Middle frontal gyrus (tissue), 1 donor: ENCODE data around the gene DGCR8.

Experiments
- DNase-seq: peaks from one replicate; pipeline ENCODE4 v3.0.0-alpha.2; 2015; ENCODE audit warnings: low spot score; ENCODE audit errors: extremely low spot score

DGCR8 gene

DNA sequence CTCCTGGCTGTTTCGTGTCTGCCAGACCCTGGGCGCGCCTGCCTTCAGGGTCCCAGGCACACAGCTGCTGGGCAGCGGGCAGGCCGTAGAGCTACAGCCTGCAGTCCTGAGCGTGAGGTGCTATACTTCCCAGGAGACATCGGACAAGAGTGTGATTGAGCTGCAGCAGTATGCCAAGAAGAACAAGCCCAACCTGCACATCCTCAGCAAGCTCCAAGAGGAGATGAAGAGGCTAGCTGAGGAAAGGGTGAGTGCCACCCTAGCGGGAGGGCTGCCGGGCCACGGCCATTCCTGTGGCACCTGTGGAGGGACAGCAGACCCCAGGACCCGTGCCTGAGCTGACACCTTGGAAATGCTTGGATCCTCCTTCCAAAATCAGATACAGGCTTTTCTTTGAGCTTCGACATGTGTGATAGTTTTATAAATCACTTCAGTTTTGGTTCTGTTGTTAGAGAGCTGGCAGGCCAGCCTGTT lies 28.8 kb downstream of the DGCR8 start:
- DNase-seq: no peak

DNA sequence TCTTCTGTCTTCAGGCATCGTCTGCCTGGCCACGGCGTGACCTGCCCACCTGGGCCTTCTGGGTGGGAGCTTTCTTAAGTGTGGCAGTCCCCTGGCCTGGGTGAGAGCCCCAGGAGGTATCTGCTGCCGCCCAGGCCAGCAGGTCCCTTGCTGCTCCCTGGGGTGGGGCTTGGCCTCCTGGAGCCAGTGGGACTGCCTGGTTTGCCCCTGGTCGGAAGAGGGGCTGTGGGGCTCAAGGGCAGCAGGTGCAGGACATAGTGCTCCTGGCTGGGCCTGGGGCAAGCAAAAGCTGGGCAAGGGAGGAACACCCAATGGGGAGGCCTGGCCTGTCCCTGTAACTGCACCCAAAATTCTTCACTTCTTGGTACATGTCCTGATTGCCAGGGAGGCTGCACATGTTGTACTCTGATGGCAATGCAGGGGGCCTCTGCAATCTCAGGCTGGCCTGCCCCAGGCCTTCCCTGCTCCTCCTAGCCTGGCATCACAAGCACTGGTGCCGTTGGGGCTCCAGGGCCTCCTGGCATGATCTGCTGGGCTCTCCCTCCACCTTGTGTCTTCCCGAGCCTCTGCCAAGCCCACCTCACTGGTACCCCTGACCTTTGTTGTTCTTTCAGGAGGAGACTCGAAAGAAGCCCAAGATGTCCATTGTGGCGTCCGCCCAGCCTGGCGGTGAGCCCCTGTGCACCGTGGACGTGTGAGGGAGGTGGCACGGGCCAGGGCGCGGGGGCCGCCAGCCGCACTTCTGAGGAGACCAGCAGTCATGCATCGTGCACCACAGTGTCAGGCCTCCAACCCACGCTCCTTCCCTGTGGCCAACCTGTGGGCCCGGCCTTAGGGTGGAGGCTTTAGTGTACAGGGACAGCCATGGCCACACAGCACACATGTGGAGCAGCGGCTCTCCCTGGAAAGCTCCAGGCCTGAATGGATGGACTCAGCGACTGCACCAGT lies 29.6 kb downstream of the DGCR8 start:
- no peak for DNase-seq

DNA sequence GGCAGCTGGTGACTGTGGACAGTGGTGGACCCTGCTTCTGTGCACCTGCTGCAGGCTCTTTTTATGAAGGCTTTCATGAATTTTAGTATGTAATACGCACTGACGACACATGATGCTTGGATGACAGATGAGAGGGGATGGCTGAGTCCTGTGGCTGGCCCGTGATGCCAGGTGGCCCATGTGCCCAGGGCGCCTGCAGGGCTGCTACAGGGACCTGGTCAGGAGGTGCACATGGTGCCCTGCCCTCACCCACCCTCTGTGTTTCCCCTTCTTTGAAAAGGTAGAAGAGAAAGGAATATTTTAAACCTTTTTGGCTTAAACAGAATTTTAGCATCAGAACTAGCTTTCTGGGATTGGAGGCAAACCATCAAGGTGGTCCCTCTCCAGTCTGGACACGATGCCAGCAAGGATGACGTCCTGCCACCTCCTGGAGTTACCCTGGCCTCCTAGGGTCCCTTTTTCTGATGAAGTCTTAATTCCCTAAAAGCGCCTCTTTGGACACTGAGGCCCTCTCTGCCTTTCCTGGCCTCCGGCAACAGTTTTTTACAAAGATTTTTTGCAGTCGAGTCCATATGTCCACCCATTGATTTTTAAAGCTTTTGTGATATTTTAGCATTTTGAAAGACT lies 30.4 kb downstream of the DGCR8 start:
- DNase-seq: no peak

DNA sequence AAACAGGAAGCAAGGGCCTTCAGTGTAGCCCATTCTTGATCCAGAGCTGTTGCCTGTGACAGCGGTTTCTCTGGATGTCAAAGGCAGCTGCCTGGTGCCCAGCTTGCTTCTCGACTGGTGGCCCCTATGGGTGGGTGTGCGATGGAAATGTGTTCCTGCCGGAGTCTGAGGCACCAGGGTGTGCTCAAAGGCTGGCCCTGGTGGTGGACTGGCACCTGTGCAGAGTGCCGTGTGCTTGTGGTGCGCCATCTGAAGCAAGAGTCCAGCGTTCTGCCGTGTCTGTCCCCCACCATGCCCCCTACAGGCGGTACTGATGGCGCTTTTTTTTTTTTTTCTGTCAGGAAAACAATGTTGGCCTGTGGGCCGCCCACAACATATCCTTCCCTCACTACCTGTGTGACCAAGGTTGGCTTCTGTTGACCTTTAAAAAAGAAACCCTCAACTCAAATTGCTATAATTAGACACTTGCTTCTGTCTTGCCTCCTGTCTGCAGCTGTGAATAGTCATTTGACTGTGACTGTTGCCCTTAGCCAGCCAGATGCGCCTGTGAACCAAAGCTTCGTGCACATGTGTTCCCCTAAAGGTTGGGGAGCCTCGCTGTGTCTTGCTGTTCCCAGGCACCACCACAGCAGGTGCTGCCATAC lies 31.1 kb downstream of the DGCR8 start:
- no peak for DNase-seq

DNA sequence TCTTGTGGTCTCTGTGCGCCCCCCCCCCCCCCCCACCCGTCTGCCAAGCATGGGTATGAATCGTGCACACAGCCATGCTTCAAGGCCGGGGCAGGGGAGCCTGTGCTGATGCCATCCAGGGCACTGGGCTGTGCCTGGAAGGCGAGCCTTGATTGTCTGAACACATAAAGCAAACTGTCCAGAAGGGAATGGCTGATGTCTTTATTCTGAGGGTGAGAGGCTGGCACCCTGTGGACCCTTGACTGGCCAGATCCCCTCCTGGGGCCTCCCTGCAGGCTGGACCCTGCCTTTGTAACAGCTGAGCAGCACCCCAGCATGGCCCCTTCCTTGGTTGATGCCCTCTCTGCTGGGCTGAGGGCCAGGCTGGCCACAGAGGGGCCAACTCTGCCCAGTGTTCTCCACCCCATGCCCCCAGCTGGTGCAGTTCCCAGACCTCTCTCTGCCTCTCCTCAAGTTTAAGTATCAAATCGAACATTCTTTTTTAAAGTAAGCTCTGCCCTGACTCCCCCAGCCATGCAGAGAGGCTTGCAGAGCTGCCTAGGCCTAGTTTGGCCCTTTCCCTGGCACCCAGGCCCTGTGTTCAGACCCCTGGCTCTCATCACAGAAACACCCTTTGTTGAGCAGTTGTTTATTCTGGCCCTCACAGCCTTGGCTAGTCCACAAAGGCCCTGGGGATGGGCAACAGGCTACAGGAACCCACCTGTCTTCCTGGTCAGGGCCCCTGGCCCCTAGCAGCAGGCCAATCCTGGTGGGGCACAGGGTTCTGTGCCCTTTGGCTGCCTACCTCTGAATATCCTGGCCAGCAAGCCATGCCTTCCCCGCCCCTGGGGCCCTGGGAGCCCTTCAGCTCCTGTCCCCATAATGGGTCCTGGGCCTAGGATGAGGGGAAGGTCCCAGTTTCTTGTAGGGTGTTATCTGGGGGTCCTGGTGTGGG lies 31.9 kb downstream of the DGCR8 start:
- no peak for DNase-seq

DNA sequence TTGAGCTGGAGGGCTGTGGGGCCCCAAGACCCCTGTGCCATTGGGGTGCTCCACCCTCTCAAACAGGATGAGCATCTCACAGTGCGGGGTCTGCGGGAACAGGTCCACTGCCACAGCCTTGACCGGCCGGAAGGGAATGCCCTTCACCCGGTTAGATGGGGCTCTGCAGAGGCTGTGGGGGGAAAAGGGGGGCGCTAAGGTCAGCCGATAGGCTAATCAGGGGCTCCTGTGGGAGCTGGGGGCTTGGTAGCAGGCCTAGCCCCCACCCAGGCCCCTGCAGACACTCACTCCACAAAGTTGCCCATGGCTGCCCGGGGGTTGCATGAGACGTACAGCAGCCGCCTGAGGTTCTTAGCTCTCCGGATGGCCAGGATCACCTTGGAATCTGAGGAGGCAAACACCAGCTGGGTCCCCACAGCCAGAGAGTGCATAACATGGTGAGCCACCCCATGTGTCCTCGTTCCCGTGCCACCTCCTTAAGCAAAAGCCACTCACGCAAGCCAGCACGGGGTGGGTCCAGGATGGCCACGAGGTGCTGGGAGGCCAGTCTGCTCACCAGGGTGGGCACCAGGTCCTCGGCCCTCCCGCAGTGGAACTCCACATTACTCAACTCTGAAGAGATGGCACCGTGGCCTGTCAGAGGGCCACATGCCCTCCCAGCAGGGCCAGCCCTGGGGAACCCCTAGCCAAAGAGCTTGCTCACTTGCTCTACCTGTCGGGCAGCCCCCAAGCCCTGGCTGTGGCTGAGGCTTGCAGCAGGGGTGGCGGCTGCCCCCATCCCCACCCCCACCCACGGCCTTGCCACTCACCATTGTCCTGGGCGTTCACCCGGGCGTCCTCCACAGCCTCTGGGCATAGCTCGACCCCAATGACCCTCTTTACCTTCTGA lies 32.8 kb downstream of the DGCR8 start:
- no peak for DNase-seq

DNA sequence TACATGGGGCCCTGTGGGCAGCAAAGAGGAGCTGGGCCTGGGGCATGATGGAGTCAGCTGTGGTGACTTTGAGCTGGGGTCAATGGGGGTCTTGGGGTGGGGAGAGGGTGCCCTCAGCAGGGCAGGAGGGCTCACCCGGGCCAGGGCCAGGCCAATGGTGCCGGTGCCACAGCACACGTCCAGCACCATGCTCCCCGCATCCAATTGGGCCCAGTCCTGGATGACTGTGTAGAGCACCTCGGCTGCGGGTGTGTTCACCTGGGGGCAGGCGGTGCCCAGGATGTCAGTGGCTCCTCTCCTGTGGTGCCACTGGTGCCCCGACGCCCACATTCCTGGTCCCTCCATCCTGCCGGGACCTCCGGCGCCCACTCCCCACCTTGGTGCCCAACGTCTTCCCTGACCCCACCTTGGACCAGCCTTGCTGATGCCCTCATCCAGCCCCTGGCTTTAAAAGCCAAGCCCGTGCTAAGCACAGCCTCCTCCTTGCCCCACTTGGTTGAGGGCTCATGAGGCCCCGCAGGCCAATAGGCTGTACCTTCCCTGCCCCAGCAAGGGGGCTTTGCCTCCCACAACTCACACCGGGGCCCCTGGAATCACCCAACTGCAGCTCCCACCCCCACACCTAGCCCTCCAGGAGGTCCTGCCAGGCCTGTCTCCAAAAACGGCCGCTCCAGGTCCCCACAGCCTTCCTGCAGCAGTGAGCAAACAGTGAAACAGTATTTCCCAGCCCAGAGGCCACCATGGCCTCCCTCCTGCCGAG lies 33.7 kb downstream of the DGCR8 start:
- DNase-seq: no peak

DNA sequence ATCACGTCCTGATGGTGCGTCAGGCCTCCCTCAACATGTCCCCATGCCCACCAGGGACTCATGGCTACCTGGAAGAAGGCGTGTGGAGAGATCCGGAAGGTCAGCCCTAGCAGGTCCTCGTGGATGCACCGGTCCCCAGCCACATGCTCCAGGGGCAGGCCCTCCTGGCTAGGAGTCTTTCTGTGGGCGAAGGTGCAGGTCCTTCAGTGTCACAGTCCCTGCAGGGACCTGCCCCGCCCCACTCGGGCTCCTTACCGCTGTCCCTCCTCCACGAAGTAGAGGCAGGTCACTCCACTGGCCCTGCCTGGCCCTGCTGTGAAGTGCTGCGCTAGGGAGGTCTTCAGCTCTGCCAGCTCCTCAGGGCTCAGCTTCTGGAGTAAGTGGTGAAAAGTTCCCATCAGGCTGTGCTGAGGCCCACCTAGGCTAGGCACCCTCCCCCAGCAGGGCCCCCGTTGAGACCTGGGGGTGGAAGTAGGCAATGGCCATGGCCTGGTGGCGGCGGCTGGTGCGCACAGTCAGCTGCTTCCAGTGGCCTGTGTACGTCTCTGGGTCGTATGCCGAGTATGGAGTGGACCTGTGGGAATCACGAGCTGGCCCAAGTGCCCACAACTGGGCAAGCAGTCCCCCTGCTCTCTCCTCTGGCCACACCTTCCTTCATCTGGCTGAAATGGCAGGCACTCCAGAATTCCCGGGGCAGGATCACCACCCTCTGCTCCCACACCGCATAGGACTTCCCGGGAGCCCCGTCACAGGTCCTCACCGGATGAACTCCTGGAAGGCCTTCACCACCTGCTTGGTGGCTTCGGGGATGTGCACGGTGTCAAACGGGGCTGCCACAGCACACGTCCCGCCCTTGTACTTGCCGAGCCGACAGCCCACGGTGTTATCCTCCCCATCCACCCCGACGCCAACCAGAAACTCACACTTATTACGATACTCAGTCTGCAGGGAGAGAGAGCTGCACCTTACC lies 34.8 kb downstream of the DGCR8 start:
- no peak for DNase-seq

DNA sequence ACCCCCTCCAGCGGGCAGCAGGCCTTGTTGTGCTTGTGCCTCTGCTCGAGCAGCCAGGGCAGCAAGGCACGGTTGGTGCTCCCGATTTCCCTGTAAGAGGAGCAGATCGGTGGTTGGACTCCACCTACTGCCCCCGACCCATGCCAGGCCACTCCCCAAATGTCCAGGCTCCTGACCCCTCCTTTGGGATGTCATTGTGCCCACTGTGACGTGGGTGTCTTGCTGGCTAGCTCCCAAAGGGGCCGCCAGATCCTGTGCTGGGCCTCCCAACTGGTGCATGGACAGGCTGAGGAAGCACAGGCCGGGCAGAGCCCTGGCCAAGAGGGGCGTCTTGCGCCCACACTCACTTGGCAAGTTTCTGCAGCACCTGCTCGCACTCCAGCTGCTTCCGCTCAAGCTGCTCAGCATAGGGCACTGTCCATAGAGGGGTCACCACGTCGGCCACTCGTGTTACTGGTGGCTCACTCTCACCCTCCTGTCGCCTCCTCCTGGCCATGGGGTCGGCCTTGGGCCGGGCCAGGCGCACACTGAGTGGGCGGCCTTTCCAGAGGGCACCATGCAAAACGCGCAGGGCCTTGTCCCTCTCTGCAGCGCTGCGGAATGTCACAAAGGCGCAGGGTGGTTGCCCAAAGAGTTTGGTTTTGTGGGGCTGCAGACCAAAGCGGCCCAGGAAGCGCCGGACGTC lies 35.8 kb downstream of the DGCR8 start, which contains the start of gene RANBP1:
Gene RANBP1, plus strand, starts transcription at position 414 of the 685 bp plus-strand sequence. Its CDS starts 81 bp downstream, at position 495.
- no peak for DNase-seq

DNA sequence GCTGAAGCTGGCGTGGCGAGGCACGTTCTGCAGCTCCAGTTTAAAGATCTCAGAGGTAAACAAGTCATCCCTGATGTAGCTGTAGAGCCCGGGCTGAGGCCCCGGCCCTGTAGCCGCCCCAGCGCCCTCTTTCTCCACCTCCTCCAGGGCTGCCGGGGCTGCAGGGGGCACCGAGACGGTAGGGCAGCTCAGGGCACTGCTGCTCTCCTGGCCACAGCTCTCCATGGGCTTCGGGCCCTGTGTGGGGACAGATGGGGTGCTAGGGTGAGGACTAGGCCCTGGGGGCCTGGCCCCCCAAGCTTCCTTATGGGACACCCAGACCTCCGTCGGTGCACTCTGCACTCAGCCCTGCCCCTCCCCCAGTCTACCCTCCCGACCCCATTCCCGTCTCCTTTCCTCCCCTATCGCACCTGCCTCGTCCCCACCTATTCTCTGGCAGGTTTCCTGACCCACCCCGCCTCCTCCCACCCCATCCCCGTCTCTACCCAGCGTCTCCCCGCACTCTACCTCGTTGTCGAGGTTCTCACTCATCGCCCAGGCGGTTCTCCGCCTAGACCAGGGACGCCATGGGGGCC lies 36.4 kb downstream of the DGCR8 start:
- DNase-seq: no peak

DNA sequence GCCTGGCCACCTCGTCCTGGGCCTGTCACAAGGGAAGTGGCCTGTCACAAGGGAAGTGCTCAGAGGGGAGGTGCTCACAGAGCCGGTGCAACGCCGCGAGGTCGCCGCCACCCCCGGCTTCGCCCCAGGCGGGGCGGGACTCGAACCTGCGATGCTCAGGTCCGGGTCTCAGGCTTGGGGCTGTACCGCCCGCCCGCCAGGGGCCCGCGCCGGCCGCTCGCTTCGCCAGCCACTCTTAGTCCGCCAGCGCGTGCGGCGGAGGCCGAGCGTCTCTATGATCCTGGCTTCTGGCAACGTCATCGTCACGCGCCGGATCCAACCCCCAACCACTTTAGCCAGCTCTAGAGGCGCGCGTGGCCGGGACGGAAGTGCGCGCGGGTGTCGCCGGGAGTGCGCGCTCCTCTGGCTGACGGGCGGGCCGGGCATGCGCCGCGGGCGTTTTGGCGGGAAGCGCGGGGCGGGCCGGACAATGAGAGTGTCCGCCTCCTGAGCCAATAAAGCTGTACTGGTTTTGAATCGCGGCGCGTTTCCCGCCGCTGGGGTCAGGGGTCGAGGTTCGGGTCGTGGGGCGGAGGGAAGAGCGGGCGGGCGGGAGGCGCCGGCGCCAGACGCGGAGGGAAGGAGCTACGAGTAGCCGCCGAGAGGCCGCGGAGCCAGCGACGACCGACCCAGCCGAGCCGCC lies 37.1 kb downstream of the DGCR8 start, which contains the start of gene TRMT2A:
Gene TRMT2A, minus strand, starts transcription at position 276 of the 682 bp plus-strand sequence. CDS start 320 bp downstream, outside the sequence.
- DNase-seq: peak; percentile 95

DNA sequence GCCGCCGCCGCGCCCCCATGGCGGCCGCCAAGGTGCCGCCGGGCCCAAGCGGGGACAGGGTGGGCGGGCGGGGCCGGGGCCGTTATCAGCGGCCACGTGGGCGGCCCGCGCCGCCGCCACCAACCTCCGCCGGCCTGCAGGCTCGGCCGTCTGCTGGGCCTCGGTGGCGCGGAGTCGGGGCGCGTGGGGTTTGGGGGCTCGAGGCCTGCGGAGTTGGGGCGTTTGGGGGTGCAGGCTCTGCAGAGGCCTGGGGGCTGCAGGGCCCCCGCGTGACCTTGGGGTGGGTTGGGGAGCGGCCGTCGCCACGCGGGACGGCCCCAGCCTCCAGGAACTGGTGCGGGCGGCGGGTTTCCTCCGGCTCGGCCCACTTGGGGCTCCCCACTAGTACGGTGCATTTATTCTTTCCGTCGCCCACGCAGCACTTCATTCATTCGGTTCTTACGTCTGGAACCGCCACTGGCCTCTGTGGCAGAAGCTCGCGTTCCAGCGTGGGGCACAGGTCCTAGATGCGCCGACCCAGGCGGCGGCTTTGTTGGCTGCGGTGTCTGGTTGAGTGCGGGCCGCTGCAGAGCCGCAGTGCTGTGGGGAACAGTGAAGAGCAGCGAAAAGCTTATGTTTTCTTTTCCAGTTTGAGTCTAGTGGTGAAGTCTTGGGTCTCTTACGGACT lies 37.7 kb downstream of the DGCR8 start:
- DNase-seq: no peak

DNA sequence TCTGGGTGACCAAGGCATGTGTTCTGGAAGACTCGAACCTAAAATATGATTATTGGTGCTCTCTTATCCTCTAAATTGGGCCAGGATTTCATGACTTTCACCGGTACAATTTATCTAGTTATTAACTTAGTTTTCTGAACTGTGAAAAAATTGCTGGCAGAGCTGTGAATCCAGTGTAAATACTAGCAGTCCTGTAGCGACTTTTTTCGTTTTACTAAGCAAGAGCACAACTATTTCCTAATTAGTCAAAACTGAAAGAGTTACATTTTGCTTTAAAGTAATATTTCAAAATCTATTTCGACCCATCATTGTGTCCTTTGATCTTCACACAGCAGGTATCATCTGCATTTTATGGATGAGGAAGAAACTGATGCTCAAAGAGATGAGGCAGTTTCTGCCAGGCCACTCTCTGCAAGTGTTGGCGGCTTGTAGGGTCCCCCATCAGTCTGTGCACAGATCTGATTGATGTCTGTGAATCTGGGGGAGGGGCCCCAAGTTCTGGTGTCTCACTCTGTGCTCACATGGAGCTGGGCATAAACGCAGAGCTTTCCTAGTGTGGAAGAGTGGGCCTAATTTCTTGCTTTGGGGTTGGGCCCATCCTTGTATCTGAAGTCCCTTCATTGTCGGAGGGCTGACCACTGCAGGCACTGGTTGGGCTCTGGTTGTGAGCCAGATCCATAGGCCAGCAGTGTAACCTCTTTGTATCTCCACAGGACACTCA lies 38.4 kb downstream of the DGCR8 start:
- DNase-seq: no peak

DNA sequence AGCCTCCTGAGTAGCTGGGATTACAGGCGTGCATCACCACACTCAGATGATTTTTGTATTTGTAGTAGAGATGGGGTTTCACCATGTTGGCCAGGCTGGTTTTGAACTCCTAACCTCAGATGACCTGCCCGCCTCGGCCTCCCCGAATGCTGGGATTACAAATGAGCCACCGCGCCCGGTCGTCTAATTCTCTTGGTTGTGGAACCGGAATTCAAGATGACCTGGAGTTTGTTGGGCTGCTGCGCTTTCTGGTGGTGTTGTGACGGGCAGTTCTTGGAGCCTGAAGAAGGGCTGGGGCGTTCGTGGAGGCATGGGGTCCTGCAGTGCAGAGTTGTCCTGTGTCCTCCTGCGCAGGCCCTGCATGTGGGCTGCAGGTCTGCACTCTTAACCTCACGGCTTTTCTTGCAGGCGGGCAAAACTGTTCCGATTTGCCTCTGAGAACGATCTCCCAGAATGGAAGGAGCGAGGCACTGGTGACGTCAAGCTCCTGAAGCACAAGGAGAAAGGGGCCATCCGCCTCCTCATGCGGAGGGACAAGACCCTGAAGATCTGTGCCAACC lies 41.9 kb downstream of the DGCR8 start:
- DNase-seq: no peak
